ENCODE measurements around the gene NBEA.

Gene NBEA

DNA sequence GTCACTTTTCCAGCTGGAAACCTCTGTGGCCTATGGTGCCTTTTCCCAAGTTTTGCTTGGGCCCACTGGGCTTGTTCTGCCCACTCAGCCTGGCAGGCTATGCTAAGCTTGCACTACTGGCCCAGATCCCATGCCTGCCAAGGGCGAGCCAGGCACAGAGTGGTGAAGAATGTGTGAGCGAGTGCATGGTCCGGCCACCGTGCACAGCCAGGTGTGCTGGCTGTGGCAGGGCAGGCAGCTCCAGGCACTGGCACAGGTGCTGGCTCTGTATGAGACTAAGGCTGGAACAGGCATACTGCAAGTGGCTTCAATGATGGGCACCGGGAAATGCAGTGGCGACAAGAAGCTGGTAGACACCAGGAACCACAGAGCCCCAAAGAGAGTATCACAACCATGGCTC is 584.5 kb downstream of the NBEA start:
- no peak for DNase-seq

GRCh38 chr13:35527451-35527850 is 585.4 kb downstream of the NBEA start:
- DNase-seq: no peak

DNA sequence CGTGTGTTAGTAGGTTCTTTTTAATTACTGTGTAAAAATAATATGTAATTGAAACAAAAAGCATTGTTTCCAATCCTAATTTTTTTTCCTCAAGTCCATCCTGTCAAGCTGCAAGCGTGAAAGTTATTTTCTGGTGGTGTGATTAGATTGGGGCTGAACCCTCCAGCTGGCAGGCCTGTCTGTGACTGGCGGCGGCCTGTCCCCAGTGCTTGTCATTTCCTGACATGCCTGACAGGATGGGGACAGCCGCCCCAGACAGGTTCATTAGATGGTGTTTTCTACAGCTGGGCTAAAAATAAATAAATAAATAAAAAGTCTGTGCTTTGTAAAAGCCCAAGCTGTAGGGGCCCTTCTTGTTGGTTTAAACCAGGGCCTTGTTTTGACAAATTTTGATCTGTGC is 588.1 kb downstream of the NBEA start:
- no peak for DNase-seq

- no peak for DNase-seq
Measured at GRCh38 chr13:35530581-35530980, 588.5 kb downstream of the NBEA start.

DNA sequence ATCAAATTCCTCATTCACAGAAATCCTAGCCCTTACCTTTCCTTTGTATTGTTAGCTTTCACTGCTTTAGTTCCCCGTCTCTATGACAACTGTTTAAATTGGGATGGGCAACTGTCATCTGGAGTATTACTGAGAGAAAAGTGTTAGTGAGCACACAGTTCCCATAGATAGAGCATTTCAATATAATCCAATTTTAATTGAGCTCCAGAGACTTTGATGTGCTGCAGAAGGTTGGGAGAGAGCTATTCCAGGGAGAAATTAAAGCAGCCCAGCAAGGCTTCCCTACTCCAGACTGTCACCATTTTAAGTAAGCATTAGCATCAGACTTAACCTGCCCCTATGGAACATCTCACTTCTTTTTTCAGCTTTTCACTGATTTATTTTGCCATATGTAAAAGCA is 589.5 kb downstream of the NBEA start:
- DNase-seq: no peak

DNA sequence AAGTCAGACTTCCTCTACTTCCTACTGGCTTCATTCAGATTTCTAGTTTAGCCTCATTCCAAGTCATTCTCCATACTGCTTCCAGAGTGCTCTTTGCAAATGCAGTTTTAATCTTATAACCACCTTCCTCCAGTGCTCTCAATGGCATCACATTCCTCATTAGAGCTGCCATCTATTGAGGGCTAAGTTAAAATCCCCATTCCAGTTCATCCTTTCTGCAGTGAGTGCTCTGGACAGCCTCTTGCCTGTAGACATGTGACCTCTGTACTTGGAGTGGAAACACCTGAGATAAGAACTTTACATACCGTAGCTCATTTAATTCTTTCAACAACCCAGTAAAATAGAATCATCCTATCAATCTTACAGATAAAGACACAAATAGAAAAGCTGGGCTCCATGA is 592.3 kb downstream of the NBEA start:
- no peak for DNase-seq

- no peak for DNase-seq
Measured at GRCh38 chr13:35548790-35549189, 606.7 kb downstream of the NBEA start.

DNA sequence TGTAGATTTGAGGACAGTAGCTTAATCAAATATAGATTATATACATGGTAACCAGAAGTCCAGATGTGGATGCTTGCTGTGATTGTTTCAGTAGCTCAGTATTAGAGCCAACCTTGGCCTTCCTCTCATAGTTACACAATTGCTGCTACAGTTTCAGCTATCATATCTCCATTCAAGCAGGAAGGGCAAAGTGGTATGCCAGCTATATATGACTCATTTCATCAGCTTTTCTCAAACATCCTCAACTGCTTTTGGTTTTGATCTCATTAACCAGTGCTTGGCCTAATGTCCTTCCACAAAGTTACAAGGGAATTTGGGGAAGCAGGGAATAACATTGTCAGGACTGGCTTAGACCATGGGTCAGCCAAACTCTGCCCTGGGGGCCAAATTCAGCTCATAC is 607.4 kb downstream of the NBEA start:
- no peak for DNase-seq

DNA sequence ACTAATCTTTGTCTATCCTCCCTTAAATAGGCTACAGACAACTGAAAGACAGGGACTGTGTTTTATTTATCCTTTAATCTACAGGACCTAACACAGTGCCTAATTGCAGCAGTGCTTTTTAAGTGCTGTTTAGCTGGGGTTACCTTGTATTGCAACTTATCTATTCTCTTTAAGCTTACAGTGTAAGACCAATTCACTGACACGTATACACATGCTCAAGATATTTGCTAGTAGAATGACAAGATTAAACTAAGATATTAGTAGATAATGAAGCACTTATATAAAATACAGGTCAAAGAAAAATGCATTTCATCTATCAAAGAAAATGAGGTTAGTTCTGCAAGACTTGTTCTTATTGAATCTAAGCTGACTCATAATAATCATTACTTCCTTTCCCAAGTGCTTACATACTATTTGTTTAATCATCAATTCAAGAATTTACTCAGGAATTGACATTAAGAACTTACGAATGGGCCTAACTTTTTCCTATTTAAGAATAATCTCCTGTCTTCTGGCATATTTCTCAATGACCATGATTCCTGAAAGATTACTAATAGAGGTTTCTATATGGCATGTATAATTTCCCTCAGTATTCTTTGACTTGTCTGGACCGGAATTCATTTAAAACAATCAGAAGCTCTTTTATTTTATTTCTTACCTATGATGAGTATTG is 610.2 kb downstream of the NBEA start:
- no peak for DNase-seq

DNA sequence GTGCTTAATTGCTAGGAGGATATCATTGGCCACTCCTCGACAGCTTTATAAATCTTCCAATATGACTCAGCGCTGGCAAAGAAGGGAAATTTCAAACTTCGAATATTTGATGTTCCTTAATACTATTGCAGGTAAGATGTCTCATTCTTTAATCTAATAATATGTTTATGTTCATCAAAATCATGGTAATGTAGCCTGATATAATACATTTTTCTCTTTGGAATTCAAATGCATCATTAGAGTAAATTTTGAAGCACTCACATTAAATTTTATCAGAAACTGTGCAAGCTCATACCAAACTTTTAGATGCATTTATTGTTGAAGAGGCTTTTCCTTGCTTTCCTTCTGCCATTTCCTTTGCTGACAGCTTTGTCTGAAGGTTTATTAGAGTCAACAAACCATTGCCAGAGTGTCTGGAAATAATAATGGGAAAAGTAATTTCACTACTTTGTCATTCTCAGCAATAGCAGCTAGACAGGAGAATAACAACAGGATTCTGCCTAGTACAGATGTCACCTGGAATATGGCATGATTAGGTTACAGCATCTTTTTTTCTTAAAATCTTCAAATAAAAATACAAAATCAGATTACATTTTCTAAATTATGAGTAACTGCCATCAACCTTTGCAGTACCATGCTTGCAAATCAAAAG is 613.0 kb downstream of the NBEA start:
- DNase-seq: no peak

- no peak for DNase-seq
Measured at GRCh38 chr13:35557475-35557874, 615.4 kb downstream of the NBEA start.

DNA sequence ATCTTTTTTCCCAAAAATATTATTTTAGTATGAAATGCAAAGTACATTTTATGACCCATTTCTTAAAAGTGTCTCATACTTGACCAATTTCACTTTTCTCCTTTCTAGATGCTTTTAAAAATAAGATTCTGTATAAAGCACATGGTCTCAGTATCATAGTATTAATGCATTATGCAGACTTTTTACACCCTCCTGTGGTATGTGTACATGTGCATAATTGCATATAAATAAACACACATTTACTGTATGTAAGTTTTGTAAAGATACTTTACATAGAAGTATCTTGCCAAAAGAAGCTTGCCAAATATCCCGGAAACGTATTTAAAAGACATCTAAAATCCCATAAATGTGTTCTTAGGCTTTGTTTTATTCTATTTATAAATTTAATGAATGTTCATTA is 619.5 kb downstream of the NBEA start:
- no peak for DNase-seq

DNA sequence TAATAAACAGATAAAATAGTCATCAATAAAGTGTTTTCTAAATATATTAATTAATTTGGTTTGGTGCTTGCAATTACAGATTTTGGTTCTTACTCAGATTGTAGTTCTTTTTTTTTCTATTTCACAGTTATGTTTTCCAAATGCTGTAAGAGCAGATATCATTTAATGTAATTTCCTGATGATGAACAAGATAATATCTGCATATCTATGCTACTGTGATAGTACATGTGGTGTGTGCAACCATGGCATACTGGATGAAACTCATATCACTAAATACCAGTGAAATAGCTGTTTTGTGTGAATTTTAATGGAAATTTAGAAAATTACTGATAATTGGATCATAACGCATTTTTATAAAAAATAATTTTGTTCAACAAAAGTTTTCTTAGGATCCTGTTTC is 623.2 kb downstream of the NBEA start:
- DNase-seq: no peak

DNA sequence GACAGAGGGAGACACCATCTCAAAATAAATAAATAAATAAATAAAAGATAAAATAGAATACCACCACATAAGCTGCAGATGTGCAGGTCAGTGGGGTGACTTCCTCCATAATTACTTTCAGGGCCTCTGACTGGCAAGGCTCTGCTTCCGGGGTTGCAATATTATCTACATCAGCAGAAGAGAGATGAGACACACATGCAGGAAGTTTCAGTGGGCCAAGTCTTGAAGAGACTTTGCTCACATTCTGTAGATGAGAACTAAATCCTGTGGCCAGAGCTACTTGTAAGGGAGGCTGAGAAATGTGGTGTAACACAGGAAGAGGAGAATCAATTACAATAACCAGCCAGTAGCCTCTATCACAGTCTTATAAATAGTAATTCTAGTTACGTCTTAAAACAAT is 624.3 kb downstream of the NBEA start:
- no peak for DNase-seq

GRCh38 chr13:35567406-35567980 is 625.4 kb downstream of the NBEA start:
- no peak for DNase-seq

DNA sequence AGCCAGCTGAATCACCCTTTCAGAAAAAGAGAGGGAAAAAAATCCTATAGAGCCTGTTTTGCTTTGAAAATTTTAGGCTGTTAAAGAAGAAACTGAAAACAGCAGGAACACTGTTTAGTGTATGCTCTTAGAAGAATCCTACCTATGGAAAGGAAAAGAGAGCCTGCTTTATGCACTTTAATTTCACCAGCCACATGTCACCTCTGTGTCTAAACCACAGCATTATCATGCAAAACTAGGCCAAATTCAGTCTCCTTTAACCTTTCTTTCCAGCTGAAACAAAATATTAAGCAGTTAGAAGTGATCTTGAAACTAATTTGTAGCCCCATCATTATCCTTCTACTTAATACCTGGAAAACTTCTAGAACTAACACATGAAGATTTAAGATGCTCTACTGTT is 631.6 kb downstream of the NBEA start:
- no peak for DNase-seq

GRCh38 chr13:35592457-35592856 is 650.4 kb downstream of the NBEA start:
- DNase-seq: no peak

DNA sequence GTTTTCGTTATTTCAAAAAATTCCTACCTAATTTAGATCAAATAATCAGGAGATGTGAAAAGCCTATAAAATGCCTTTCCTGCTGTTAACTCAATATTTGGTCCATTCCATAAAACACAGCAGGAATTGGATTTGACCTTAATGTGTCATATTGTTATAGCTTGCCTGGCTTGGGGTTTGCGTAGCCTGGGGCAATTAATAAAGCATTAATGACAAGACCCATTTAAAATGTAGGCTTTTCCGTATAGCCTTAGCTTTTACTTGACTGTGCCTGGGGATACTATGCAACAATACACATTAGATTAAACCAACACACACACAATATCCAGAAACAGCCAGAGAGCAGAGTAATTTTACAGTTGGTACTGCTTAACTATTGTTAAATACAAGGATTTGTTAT is 651.6 kb downstream of the NBEA start:
- no peak for DNase-seq

GRCh38 chr13:35594096-35594495 is 652.0 kb downstream of the NBEA start:
- DNase-seq: no peak

DNA sequence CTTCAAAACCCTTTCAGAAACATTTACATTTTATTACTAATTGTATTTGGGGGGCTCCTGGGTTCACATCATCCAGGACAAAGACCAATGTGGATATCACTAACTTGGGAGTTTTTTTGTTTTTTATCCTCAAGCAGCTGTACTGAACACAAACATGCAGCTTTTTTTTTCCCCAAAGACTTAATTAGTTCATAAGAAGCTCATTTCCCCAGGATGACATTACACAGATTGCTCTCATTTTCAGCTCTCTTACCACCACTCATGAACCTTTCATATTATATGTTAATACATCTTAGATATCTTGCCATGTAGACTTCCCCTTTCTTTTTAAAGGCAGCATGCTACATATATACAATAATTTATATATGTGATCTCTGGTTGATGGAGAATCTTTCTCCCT is 653.1 kb downstream of the NBEA start:
- no peak for DNase-seq

- DNase-seq: no peak
Measured at GRCh38 chr13:35596321-35597030, 654.4 kb downstream of the NBEA start.

GRCh38 chr13:35597451-35597850 is 655.4 kb downstream of the NBEA start:
- no peak for DNase-seq

- DNase-seq: no peak
Measured at GRCh38 chr13:35598233-35598632, 656.2 kb downstream of the NBEA start.

GRCh38 chr13:35598790-35599369 is 656.8 kb downstream of the NBEA start:
- no peak for DNase-seq

Data from activated T-cell treated with anti-CD3 and anti-CD28 coated beads, Interleukin-2, amount 50 U/mL, for 48 hours (primary cell).